HepG2 (cell line): ENCODE results near the gene LRRC4C.

Source experiments
- CTCF ChIP-seq: sonication (generic); formaldehyde crosslinking; IDR thresholded peaks from 2 replicates; pipeline ENCODE4 v1.5.0; 2020; ENCODE audit warnings: mild to moderate bottlenecking, missing genetic modification reagents, moderate library complexity
- DMAP1 ChIP-seq: IDR thresholded peaks from 2 replicates; pipeline ENCODE4 v1.6.1; 2016
- FOXP4 ChIP-seq: sonication (generic); formaldehyde crosslinking; IDR thresholded peaks from 2 replicates; pipeline ENCODE4 v1.4.0; 2020; ENCODE audit warnings: missing genetic modification reagents
- HDAC6 ChIP-seq: fragments of 200-600 bp; sonication (generic); IDR thresholded peaks from 2 replicates; pipeline ENCODE4 v1.7.0; 2017; ENCODE audit warnings: mild to moderate bottlenecking, antibody characterized with exemption, low read length, low read depth
- MAFK ChIP-seq, 2 experiments: IDR thresholded peaks in 1 of 2; conservative IDR thresholded peaks in 1 of 2; 2 replicates each; pipeline ENCODE4 v1.6.1; 2011; ENCODE audit warnings: improper control_type of control experiment in 2 of 2, low read length in 2 of 2
- NR3C1 ChIP-seq: sonication (generic); formaldehyde crosslinking; IDR thresholded peaks from 2 replicates; pipeline ENCODE4 v1.4.0; 2020; ENCODE audit warnings: missing genetic modification reagents
- PAXIP1 ChIP-seq: sonication (generic); formaldehyde crosslinking; conservative IDR thresholded peaks from 2 replicates; pipeline ENCODE4 v1.4.0; 2020; ENCODE audit warnings: mild to moderate bottlenecking, missing genetic modification reagents, moderate library complexity
- PRDM10 ChIP-seq: sonication (generic); formaldehyde crosslinking; IDR thresholded peaks from 2 replicates; pipeline ENCODE4 v1.4.0; 2020; ENCODE audit warnings: low read depth, missing genetic modification reagents
- SETDB1 ChIP-seq: sonication (generic); formaldehyde crosslinking; IDR thresholded peaks from 2 replicates; pipeline ENCODE4 v1.5.1; 2020; ENCODE audit warnings: missing genetic modification reagents, mild to moderate bottlenecking, borderline replicate concordance
- TCF12 ChIP-seq, 2 experiments: fragments of 450-650 bp in 1 of 2; sonication (generic) in 1 of 2; formaldehyde crosslinking in 1 of 2; IDR thresholded peaks; 2 replicates each; pipeline versions ENCODE4 v1.6.1 to v1.8.0; 2017 to 2022; ENCODE audit warnings: antibody characterized with exemption in 1 of 2, mild to moderate bottlenecking in 1 of 2, missing genetic modification reagents in 1 of 2, moderate library complexity in 1 of 2
- ZNF296 ChIP-seq: sonication (generic); formaldehyde crosslinking; conservative IDR thresholded peaks from 2 replicates; pipeline ENCODE4 v1.5.0; 2020; ENCODE audit warnings: mild to moderate bottlenecking, missing genetic modification reagents
- ZNF580 ChIP-seq: IDR thresholded peaks from 2 replicates; pipeline ENCODE4 v1.6.1; 2016; ENCODE audit warnings: low read depth, borderline replicate concordance

GRCh38 chr11:40100162-40100553 lies 1359.3 kb downstream of the LRRC4C start:
- TF ChIP-seq CTCF (CRISPR knock-in tag): no peak
- TF ChIP-seq SETDB1: no peak
- TF ChIP-seq FOXP4 (CRISPR knock-in tag): no peak
- no peak for TF ChIP-seq DMAP1 (CRISPR knock-in tag)
- no peak for TF ChIP-seq ZNF296 (CRISPR knock-in tag)
- no peak for TF ChIP-seq PAXIP1 (CRISPR knock-in tag)
- TF ChIP-seq NR3C1: no peak
- TF ChIP-seq TCF12 (IDR thresholded peaks at IDR 0.05): no peak
- TF ChIP-seq TCF12 (CRISPR knock-in tag; IDR thresholded peaks at IDR 0.05): no peak
- no peak for TF ChIP-seq HDAC6
- TF ChIP-seq MAFK (conservative IDR thresholded peaks at IDR 0.05 in 1 of 2, IDR thresholded peaks at IDR 0.05 in 1 of 2; ENCODE audit: low read length in 2 of 2): no peak
- TF ChIP-seq PRDM10 (CRISPR knock-in tag): no peak
- no peak for TF ChIP-seq ZNF580 (CRISPR knock-in tag)
